Keratinocyte (primary cell): ENCODE data around the gene C1orf52.

Experiments used
- CTCF ChIP-seq, 3 experiments: IDR thresholded peaks in 1 of 3; conservative IDR thresholded peaks in 1 of 3; optimal IDR thresholded peaks in 1 of 3; 2 replicates in 2 of 3; 3 replicates in 1 of 3; pipeline versions ENCODE3 to v1.5.1; 2011; ENCODE audit warnings: low read length in 3 of 3, mild to moderate bottlenecking in 3 of 3, moderate library complexity in 2 of 3, control low read depth in 1 of 3, inconsistent platforms in 1 of 3; ENCODE audit not compliant: insufficient read depth in 2 of 3; ENCODE audit errors: extremely low read depth in 1 of 3
- EZH2 ChIP-seq: IDR thresholded peaks from one replicate; pipeline ENCODE4 v1.6.1; 2012; ENCODE audit warnings: inconsistent platforms, mild to moderate bottlenecking, low read length, moderate library complexity

GRCh38 chr1:85259118-85259911, at the start of gene C1orf52:
- peak; percentile 67 to 99 (median 88) for TF ChIP-seq CTCF (optimal IDR thresholded peaks at IDR 0.05 in 1 of 3, IDR thresholded peaks at IDR 0.05 in 1 of 3, conservative IDR thresholded peaks at IDR 0.05 in 1 of 3; ENCODE audit: extremely low read depth in 1 of 3, insufficient read depth in 2 of 3, low read length in 3 of 3)
- no peak for TF ChIP-seq EZH2
